ENCODE data around the gene DAB1.

The DAB1 gene

GRCh38 chr1:57423135-57423655 is 665 bp downstream of the DAB1 start:
- intact Hi-C loops (cut with DNase I; ENCODE audit: low total_unique reads), result no loop called here
- H3K27me3 ChIP-seq, result peaks cover 0 to 57% of the 10 kb centered on the region in 2 donors
- no peak for TF ChIP-seq CTCF (IDR thresholded peaks at IDR 0.05)
- H3K4me3 ChIP-seq, result peak overlapping the region; percentile 36 to 46
- no peaks in the 10 kb centered on the region for H3K36me3 ChIP-seq
- no peaks in the 10 kb centered on the region for H3K9me3 ChIP-seq
- no peak for DNase-seq
- H3K4me1 ChIP-seq, result peaks cover 0 to 30% (median 29%) of the 10 kb centered on the region in 4 donors
- no peak overlapping the region for H3K27ac ChIP-seq

DNA sequence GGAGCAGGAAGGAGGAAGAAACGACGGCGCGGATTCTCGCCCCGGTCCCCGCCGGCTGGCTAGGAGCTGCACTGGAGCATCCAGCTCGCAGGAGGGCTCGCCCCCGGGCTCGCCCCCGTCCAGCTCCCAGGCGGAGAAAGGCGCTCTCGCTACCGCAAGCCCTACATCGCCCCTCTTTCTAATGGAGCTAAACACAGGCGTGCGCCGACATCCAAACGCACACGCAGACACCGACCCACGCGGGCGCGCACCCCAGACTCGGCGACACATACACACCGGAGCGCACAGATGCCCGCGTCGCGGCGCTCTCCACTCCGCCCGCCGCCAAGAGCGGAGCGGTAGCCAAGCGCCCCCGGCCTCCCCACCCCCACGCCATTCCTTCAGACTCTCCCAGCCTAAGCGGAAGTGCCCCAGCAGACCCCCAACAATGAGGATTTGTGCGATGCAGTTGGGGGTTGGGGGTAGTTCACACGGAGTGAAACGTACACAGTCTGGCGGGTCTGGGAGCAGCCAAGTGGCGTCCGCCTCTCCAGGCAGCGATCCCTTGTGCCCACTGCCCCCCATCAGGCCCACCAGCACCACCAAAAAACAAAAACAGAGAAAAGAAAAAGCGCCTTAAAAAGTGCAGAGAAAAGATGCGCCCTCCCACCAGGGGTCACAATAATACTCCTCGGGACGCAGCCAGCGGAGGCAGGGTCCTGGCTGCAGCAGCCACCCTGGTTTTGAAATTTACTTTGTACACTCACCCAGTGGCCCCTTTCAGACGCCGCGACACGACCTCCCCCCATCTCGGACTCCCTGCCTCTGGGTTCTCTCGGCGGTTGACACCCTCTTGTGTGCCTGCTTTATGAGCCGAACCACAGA is 1.4 kb downstream of the DAB1 start:
- peaks cover 0 to 30% (median 29%) of the 10 kb centered on the region in 4 donors for H3K4me1 ChIP-seq
- H3K27ac ChIP-seq, result no peak overlapping the region
- H3K4me3 ChIP-seq, result peak overlapping the region; percentile 36 to 46
- intact Hi-C loops (cut with DNase I; ENCODE audit: low total_unique reads), result no loop called here
- H3K27me3 ChIP-seq, result peaks cover 0 to 59% of the 10 kb centered on the region in 2 donors
- no peaks in the 10 kb centered on the region for H3K36me3 ChIP-seq
- H3K9me3 ChIP-seq, result no peaks in the 10 kb centered on the region
- no peak for DNase-seq
- no peak for TF ChIP-seq CTCF (IDR thresholded peaks at IDR 0.05)

GRCh38 chr1:57421806-57422205 is 2.1 kb downstream of the DAB1 start:
- H3K27ac ChIP-seq, result no peak overlapping the region
- H3K27me3 ChIP-seq, result peaks cover 0 to 62% of the 10 kb centered on the region in 2 donors
- H3K4me1 ChIP-seq, result peaks cover 0 to 30% (median 29%) of the 10 kb centered on the region in 4 donors
- intact Hi-C loops (cut with DNase I; ENCODE audit: low total_unique reads), result no loop called here
- no peak for DNase-seq
- H3K4me3 ChIP-seq, result peak overlapping the region; percentile 36 to 46
- no peaks in the 10 kb centered on the region for H3K9me3 ChIP-seq
- no peaks in the 10 kb centered on the region for H3K36me3 ChIP-seq
- TF ChIP-seq CTCF (IDR thresholded peaks at IDR 0.05), result no peak

GRCh38 chr1:57420981-57421785 is 2.7 kb downstream of the DAB1 start:
- no peak for TF ChIP-seq CTCF (IDR thresholded peaks at IDR 0.05)
- intact Hi-C loops (cut with DNase I; ENCODE audit: low total_unique reads), result no loop called here
- no peaks in the 10 kb centered on the region for H3K9me3 ChIP-seq
- H3K36me3 ChIP-seq, result no peaks in the 10 kb centered on the region
- H3K4me1 ChIP-seq, result peaks cover 0 to 30% (median 29%) of the 10 kb centered on the region in 4 donors
- no peak overlapping the region for H3K27ac ChIP-seq
- no peak for DNase-seq
- peaks cover 0 to 62% of the 10 kb centered on the region in 2 donors for H3K27me3 ChIP-seq
- H3K4me3 ChIP-seq, result no peak overlapping the region

DNA sequence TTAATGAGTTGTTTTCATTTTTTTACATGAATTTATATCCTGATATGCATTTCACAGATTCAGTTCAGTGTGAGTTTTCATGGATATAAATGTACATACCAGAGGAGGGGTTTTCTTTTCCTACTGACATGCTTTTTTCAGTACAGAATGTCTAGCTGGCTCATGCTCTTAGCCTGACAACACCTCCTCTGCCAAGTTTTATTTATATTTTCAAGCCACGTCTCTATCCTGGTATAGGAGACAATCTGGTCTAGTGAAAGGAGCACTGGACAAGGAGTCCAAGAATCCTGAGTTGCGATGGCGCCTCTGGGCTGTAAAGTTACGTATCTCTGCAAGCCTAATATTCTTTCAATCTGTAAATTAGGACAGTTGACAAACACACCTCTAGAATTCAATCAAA is 4.9 kb downstream of the DAB1 start:
- intact Hi-C loops (cut with DNase I; ENCODE audit: low total_unique reads), result no loop called here
- Histone ChIP-seq H3K36me3 (no peaks in the 10 kb centered on the region), H3K27ac (no peak overlapping the region), H3K27me3 (peaks cover 0 to 56% of the 10 kb centered on the region in 2 donors), H3K4me3 (no peak overlapping the region), H3K4me1 (peaks cover 0 to 22% (median 20%) of the 10 kb centered on the region in 4 donors), H3K9me3 (no peaks in the 10 kb centered on the region)
- DNase-seq, result no peak
- no peak for TF ChIP-seq CTCF (IDR thresholded peaks at IDR 0.05)

Data from tibial artery (tissue), 4 donors.